ENCODE data around the gene AQP2.

The AQP2 gene

DNA sequence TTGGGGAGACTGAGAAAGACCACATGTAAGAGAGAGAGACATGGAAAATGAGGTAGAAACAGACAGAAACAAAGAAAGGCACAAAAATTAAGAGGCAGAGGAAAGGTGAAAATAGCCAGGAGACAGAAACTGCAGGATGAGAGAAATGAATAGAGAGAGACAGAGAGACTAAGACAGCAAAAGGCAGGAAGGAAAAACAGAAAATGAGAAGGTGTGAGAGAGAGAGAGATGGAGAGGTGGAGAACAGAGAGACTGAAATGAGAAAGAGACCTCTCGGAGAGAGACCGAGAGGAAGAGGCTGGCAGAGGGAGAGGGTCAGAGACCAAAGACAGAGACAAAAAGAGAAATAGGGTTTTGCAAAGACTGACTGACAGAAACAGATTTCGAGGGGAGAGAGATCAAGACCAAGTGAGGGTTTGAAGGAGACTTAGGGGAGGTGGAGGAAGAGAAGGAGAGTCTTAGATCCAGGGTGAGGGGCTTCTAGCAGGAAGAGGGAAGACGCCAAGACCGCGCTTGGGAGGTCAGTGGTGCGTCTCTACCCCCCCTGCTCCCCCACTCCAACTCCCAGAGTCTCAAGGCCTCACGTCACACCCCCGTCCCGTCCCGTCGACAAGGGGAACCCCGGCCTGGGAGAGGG, 10.1 kb downstream of the AQP2 start:
- DNase-seq (ENCODE audit: low spot score) = no peak
- in situ Hi-C loops (cut with MboI; ENCODE audit: low pct_unique_long_range_greater_than_20kb, low sequenced_read_pairs, unreplicated experiment) = loop anchor here (10.0 kb wide), 1 partner anchor 94 kb away; the partner anchor contains the start of gene ASIC1
- TF ChIP-seq, protein P1, sequence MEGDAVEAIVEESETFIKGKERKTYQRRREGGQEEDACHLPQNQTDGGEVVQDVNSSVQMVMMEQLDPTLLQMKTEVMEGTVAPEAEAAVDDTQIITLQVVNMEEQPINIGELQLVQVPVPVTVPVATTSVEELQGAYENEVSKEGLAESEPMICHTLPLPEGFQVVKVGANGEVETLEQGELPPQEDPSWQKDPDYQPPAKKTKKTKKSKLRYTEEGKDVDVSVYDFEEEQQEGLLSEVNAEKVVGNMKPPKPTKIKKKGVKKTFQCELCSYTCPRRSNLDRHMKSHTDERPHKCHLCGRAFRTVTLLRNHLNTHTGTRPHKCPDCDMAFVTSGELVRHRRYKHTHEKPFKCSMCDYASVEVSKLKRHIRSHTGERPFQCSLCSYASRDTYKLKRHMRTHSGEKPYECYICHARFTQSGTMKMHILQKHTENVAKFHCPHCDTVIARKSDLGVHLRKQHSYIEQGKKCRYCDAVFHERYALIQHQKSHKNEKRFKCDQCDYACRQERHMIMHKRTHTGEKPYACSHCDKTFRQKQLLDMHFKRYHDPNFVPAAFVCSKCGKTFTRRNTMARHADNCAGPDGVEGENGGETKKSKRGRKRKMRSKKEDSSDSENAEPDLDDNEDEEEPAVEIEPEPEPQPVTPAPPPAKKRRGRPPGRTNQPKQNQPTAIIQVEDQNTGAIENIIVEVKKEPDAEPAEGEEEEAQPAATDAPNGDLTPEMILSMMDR (IDR thresholded peaks at IDR 0.05; ENCODE audit: extremely low read depth, insufficient read depth, missing control alignments) = no peak

DNA sequence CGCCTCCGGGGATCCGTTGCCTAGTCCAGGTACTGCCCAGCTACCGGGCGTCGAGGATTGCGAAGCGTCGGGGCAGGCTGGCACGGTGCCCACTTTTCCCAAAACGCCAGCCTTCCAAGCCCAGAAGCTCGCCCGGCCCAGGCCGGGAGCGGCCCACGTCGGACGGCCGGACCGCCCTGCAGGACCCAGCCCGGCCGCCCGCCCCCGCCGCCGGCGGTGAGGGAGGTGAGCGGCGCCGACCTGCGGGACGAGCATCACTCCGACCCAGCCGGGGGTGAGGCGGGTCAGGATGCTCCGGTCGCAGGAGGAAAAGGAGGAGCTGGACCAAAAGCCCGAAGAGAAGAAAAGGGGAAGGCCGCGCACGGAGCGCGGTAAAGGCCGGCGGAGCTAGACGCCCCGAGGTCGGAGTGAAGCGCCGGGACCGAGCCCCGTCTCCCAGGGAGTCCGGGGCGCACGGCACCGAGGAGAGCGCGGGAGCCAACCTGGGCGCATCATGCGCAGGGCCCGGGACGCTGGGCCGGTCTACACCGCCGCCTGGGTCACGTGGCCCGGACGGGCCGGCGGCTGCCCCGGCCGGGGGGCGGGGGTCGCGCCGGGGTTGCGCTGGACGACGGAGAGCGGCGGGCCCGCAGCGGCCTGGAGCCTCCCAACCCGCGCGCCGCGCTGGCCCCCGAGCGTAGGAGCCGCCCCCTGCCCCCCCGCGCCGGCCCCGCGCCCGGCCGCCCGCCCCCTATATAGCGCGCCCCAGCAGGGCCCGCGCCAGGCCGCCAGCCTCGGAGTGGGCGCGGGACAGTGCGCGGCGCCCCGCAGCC, 10.8 kb downstream of the AQP2 start, which contains the start of gene AQP5:
Gene AQP5 (plus strand): TSS at position 762 of the 812 bp plus-strand sequence. CDS start 146 bp downstream, outside the sequence.
- TF ChIP-seq, protein P1 (IDR thresholded peaks at IDR 0.05; ENCODE audit: extremely low read depth, insufficient read depth, missing control alignments) = no peak

DNA sequence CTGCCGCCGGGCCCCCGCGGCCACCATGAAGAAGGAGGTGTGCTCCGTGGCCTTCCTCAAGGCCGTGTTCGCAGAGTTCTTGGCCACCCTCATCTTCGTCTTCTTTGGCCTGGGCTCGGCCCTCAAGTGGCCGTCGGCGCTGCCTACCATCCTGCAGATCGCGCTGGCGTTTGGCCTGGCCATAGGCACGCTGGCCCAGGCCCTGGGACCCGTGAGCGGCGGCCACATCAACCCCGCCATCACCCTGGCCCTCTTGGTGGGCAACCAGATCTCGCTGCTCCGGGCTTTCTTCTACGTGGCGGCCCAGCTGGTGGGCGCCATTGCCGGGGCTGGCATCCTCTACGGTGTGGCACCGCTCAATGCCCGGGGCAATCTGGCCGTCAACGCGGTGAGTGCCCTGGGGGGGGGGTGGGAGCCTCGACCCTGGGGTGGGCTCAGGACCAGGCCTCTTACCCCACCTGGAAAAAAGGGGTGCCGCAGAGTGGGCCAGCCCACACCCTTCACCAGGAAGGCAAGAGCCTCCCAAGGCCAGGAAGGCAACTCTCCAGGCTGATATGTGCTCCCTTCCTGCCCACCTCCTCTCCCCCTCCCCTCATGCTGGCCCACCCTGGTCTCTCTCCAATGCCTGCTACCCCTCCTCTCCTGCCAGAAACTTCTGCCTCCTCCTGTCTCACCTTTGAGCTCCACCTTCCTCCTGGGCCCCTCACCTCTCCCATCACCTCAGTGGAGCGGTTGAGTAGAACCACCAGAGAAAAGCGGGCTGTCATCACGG, 11.6 kb downstream of the AQP2 start:
- in situ Hi-C loops (cut with MboI; ENCODE audit: low pct_unique_long_range_greater_than_20kb, low sequenced_read_pairs, unreplicated experiment) = loop anchor here (10.0 kb wide), 1 partner anchor 93 kb away; the partner anchor contains the start of gene ASIC1
- TF ChIP-seq, protein P1 (IDR thresholded peaks at IDR 0.05; ENCODE audit: extremely low read depth, insufficient read depth, missing control alignments) = no peak
- DNase-seq (ENCODE audit: low spot score) = no peak

More for the DNA sequence above, 10.8 kb downstream of the AQP2 start, which contains the start of gene AQP5:
- in situ Hi-C loops (cut with MboI; ENCODE audit: low pct_unique_long_range_greater_than_20kb, low sequenced_read_pairs, unreplicated experiment) = loop anchor here (10.0 kb wide), 1 partner anchor 93 kb away; the partner anchor contains the start of gene ASIC1
- DNase-seq (ENCODE audit: low spot score) = no peak

DNA sequence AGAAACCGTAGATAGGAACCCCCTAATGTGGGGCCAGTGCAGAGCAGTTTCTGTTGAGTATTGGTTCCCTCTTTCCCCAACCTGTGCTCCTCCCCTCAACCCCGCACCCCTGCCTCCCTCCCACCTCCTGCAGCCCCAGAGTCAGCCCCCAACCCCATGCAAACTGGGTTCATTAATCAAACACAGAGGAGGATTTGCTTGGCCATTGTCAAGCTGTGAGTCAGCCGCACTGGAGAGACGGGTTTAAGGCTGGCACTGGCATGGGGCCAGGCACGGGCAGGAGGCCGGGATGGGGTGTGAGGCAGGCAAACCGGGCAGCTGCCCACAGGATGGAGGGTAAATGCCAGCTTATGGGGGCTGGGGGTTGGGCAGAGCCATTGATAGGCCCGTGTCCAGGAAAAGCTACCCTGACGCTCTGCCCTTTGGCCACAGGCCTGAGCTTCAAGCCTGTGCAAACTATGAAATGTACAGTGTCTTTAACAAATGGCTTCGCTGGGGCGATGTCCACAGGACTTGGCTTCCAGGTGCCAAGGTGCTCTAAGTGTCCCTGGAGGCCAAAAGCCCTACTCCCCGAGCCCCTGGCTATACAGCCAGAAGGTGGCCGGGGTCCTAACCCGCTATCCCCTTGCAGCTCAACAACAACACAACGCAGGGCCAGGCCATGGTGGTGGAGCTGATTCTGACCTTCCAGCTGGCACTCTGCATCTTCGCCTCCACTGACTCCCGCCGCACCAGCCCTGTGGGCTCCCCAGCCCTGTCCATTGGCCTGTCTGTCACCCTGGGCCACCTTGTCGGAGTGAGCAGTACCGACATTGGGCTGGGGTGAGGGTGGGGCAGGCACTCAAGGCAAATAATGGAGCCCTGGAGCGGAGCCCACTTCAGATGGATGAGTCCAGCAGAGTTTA, 12.6 kb downstream of the AQP2 start:
- in situ Hi-C loops (cut with MboI; ENCODE audit: low pct_unique_long_range_greater_than_20kb, low sequenced_read_pairs, unreplicated experiment) = loop anchor here (10.0 kb wide), 1 partner anchor 92 kb away; the partner anchor contains the start of gene ASIC1
- TF ChIP-seq, protein P1 (IDR thresholded peaks at IDR 0.05; ENCODE audit: extremely low read depth, insufficient read depth, missing control alignments) = no peak
- DNase-seq (ENCODE audit: low spot score) = no peak

DNA sequence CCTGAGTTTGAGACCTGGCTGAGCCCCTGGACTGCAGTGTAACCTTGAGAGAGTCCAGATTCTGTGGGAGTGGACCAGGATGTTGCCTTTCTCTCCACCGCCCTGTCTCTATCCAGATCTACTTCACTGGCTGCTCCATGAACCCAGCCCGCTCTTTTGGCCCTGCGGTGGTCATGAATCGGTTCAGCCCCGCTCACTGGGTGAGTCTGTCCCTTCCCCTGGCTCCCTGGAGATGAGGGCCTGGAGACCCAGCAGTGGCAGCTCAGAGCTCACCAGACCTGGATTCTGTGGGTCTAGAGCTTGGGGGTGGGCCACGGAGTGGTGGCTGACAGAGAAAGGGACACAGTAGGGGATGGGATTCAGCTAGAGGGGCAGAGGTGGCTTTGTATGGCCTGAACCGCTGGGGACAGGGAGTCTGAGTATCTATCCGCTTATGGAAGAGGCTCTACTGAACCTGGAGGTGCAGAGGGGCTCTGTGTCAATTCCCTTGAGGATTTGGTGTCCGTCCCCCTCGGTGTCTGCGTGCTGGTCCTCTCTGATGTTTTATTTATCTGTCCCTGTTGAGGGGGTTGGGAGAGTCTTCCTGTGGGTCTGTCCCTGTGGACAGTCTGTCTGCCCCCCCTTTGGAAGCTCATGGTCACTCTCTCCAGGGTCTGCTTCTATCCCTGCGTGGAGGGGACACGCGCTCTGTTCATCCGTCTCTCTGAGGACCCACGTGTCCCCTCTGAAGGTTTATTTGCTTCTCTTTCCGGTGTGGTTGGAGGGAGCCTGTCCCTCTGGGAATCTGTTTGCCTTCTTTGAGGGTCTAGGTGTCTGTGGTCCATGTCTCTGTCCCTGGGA, 13.7 kb downstream of the AQP2 start:
- TF ChIP-seq, protein P1 (IDR thresholded peaks at IDR 0.05; ENCODE audit: extremely low read depth, insufficient read depth, missing control alignments) = no peak
- in situ Hi-C loops (cut with MboI; ENCODE audit: low pct_unique_long_range_greater_than_20kb, low sequenced_read_pairs, unreplicated experiment) = loop anchor here (10.0 kb wide), 1 partner anchor 91 kb away; the partner anchor contains the start of gene ASIC1
- no peak for DNase-seq (ENCODE audit: low spot score)
